Ishikawa (cell line): ENCODE data around the gene GALNT11.

Experiments used
- CEBPB ChIP-seq: IDR thresholded peaks from 2 replicates; pipeline ENCODE4 v1.6.1; 2012
- CREB1 ChIP-seq: IDR thresholded peaks from 2 replicates; pipeline ENCODE4 v1.6.1; 2012; ENCODE audit warnings: low read depth
- EGR1 ChIP-seq: IDR thresholded peaks from 2 replicates; pipeline ENCODE4 v1.6.1; 2012
- EP300 ChIP-seq: IDR thresholded peaks from 2 replicates; pipeline ENCODE4 v1.6.1; 2012; ENCODE audit warnings: borderline replicate concordance
- NFIC ChIP-seq: IDR thresholded peaks from 2 replicates; pipeline ENCODE4 v1.6.1; 2012
- REST ChIP-seq: IDR thresholded peaks from 2 replicates; pipeline ENCODE4 v1.6.1; 2012; ENCODE audit warnings: low read depth, mild to moderate bottlenecking
- TAF1 ChIP-seq: IDR thresholded peaks from 2 replicates; pipeline ENCODE4 v1.6.1; 2012; ENCODE audit warnings: low read depth, mild to moderate bottlenecking
- YY1 ChIP-seq: IDR thresholded peaks from 2 replicates; pipeline ENCODE4 v1.6.1; 2012; ENCODE audit warnings: low read depth

- TF ChIP-seq TAF1 = no peak
- no peak for TF ChIP-seq CEBPB
- TF ChIP-seq REST = no peak
- TF ChIP-seq CREB1 = no peak
- TF ChIP-seq EGR1 = no peak
- no peak for TF ChIP-seq EP300
- TF ChIP-seq NFIC = no peak
- TF ChIP-seq YY1 = no peak
Observed at GRCh38 chr7:152115021-152115718, 89.7 kb downstream of the GALNT11 start.
